ENCODE data around the gene NUDT4.
"Not testable (repeated sequence)": the region's sequence is repeated elsewhere in the genome, so short reads cannot be mapped to it uniquely, and the experiment has no call there.

NUDT4 gene

DNA sequence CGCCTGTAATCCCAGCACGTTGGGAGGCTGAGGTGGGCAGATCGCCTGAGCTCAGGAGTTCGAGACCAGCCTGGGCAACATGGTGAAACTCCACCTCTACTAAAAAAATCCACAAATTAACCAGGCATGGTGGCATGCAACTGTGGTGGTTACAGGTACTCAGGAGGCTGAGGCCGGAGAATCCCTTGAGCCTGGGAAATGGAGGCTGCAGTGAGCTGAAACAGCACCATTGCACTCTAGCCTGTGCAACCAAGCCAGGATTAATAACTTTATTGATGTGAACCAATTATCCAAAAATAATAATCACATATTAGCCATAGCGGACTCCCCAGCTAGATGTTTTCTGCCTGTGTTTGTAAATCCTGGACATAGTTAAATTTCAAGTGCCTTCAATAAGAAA is 1.8 kb upstream of the NUDT4 start:
- in situ Hi-C loops (cut with MboI; ENCODE audit: low pct_unique_long_range_greater_than_20kb, low sequenced_read_pairs, unreplicated experiment) = no loop called here
- TF ChIP-seq, protein P1, sequence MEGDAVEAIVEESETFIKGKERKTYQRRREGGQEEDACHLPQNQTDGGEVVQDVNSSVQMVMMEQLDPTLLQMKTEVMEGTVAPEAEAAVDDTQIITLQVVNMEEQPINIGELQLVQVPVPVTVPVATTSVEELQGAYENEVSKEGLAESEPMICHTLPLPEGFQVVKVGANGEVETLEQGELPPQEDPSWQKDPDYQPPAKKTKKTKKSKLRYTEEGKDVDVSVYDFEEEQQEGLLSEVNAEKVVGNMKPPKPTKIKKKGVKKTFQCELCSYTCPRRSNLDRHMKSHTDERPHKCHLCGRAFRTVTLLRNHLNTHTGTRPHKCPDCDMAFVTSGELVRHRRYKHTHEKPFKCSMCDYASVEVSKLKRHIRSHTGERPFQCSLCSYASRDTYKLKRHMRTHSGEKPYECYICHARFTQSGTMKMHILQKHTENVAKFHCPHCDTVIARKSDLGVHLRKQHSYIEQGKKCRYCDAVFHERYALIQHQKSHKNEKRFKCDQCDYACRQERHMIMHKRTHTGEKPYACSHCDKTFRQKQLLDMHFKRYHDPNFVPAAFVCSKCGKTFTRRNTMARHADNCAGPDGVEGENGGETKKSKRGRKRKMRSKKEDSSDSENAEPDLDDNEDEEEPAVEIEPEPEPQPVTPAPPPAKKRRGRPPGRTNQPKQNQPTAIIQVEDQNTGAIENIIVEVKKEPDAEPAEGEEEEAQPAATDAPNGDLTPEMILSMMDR (IDR thresholded peaks at IDR 0.05; ENCODE audit: extremely low read depth, insufficient read depth, missing control alignments) = no peak
- DNase-seq (ENCODE audit: low spot score) = no peak

DNA sequence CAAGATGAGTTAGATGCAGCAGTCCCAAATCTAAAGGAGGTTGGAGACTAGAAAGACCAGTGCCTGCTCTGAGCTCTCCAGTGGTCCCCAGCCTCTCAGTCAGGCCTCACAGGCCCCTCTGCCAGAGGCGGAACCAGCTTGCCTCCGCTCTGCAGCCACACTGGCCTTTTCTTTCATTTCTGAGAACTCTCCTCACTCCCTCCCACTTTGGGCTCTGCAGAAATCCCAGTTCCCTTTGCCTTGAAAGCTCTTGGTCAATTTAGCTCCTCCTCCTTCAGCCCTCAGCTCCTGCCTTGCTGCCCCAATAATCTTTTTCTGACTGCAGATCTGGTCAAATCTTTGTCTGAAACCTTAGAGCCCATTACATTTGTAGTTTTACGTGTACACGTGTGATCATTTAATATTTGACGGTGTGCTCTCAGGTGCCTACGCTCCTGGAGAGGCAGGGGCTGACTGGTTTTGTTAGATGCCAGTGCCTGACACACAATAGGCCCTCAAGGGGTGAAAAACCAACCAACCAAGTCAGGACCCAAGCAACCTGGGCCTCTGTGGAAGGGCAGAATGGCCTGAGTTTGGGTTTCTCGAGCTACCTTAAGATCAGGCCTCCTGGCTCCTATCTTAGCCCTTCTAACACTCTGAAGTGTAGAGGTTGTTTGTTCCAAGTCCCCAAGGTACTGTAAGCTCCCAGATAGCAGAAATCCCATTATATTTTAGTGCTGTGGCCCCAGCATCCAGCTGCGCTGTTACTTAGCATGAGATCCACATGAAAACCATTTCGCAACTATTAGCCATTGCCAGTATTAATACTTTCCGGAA is 1.1 kb upstream of the NUDT4 start:
- TF ChIP-seq, protein P1 (IDR thresholded peaks at IDR 0.05; ENCODE audit: extremely low read depth, insufficient read depth, missing control alignments) = no peak
- in situ Hi-C loops (cut with MboI; ENCODE audit: low pct_unique_long_range_greater_than_20kb, low sequenced_read_pairs, unreplicated experiment) = no loop called here

DNA sequence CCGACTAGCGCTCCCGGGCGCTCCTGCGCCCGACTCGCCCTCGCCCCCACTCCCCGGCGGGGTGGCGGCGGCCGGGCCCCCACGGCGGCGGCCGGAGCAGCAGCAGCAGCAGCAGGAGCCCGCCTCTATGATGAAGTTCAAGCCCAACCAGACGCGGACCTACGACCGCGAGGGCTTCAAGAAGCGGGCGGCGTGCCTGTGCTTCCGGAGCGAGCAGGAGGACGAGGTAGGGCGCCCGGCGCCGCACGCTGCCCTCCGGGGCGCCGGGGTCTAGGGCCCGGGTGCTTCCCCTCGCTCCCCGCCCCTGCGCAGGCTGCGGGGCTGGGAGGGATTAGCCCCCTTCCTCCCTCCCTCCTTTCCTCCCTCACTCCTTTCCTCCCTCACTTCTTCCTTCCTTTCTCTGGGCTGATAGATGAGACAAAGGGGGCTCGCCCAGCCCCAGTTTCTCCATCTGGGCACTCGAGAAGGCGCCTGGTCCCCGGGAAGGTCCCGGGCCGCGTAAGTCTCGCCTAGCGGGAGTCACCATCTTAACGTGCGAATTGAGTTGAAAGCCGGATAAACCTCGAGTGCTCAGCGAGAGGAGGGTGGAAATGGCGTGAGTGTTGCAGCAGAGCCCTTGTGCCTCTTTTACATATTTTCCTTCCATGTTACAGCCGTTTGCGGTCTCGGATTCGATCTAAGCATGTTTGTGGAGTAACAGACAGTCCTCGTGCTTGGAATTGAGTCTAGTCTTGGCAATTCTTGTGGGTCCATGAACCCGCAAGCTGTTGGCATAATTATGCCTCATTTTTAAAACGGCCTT is 672 bp downstream of the NUDT4 start:
- in situ Hi-C loops (cut with MboI; ENCODE audit: low pct_unique_long_range_greater_than_20kb, low sequenced_read_pairs, unreplicated experiment) = not testable (repeated sequence)
- peak; percentile 74 for DNase-seq (ENCODE audit: low spot score)

More for the DNA sequence above, 1.1 kb upstream of the NUDT4 start:
- no peak for DNase-seq (ENCODE audit: low spot score)

DNA sequence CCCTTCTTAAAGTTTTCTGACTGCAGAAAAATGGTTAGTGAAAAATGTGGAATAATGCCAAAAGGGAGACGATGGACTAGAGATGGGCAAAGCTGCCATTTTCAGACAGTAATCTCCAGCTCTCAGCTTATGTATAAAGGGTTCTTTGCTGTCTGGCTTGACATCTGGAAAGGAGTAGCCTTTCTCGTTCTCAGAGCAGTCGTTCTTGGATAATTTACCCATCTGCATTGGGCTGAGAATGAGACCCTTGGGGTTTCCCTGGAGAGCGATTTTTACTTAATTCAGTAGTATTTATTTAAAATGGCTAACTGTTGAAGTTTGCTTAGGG is 1.2 kb downstream of the NUDT4 start:
- DNase-seq (ENCODE audit: low spot score) = no peak
- in situ Hi-C loops (cut with MboI; ENCODE audit: low pct_unique_long_range_greater_than_20kb, low sequenced_read_pairs, unreplicated experiment) = no loop called here
- TF ChIP-seq, protein P1 (IDR thresholded peaks at IDR 0.05; ENCODE audit: extremely low read depth, insufficient read depth, missing control alignments) = no peak

DNA sequence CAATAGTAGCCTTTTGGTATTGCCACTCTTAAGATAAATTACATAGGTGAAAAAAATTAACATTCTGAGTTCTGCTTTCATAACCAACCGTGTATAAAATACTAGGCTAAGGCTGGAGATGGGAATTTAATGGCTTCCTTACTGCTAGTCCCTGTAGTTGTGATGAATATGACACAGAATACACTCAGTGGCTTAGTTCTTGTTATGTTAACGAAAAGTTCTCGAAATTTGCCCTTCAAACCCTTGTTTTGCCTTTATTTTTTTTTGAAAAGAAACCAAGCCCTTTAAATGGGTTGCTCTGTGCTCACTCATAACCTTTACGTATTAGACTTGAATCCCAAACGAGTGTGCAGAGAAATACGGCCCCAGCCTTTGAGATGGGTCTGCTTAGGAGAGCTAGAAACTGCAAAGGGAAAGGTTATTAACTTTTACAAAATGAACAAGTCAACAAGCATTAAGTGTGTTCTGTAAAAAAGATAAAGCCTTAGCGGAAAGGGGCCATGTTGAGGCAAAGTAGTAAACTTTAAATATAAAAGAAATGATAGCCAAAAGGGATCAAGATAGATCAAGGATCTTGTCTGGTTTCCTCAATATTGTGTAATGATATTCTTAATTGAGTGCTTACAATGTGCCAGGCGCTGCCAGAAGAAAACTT is 1.7 kb downstream of the NUDT4 start:
- TF ChIP-seq, protein P1 (IDR thresholded peaks at IDR 0.05; ENCODE audit: extremely low read depth, insufficient read depth, missing control alignments) = no peak
- no peak for DNase-seq (ENCODE audit: low spot score)
- in situ Hi-C loops (cut with MboI; ENCODE audit: low pct_unique_long_range_greater_than_20kb, low sequenced_read_pairs, unreplicated experiment) = no loop called here

DNA sequence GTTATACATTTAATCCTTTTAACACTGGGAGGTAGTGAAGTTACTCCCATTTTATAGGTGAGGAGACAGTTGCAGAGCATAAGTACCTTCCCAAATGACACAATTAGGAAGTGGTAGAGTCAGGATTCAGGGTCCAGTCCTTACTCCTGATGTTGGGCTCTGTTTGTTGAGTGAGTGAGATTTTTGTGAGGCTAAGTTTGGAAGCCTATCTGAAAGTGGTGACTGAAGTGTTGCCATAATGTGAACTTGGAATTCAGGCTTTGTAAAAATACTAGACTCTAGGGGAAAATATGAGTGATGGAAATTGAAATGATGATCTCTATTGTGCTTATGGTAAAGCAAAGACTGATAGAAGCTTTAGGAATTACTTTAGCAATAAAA is 2.2 kb downstream of the NUDT4 start:
- in situ Hi-C loops (cut with MboI; ENCODE audit: low pct_unique_long_range_greater_than_20kb, low sequenced_read_pairs, unreplicated experiment) = no loop called here
- TF ChIP-seq, protein P1 (IDR thresholded peaks at IDR 0.05; ENCODE audit: extremely low read depth, insufficient read depth, missing control alignments) = no peak
- no peak for DNase-seq (ENCODE audit: low spot score)

All from GM13977 (cell line).